ENCODE data around the gene DDX52.
"Not testable (repeated sequence)": the region's sequence is repeated elsewhere in the genome, so short reads cannot be mapped to it uniquely, and the experiment has no call there.

Gene DDX52

GRCh38 chr17:37650419-37651003 lies 7.3 kb upstream of the DDX52 start:
- H3K27ac ChIP-seq, result no peak overlapping the region
- TF ChIP-seq, protein P1, sequence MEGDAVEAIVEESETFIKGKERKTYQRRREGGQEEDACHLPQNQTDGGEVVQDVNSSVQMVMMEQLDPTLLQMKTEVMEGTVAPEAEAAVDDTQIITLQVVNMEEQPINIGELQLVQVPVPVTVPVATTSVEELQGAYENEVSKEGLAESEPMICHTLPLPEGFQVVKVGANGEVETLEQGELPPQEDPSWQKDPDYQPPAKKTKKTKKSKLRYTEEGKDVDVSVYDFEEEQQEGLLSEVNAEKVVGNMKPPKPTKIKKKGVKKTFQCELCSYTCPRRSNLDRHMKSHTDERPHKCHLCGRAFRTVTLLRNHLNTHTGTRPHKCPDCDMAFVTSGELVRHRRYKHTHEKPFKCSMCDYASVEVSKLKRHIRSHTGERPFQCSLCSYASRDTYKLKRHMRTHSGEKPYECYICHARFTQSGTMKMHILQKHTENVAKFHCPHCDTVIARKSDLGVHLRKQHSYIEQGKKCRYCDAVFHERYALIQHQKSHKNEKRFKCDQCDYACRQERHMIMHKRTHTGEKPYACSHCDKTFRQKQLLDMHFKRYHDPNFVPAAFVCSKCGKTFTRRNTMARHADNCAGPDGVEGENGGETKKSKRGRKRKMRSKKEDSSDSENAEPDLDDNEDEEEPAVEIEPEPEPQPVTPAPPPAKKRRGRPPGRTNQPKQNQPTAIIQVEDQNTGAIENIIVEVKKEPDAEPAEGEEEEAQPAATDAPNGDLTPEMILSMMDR (conservative IDR thresholded peaks at IDR 0.05), result peak; percentile 76
- TF ChIP-seq ZFX (IDR thresholded peaks at IDR 0.05), result no peak

GRCh38 chr17:37648555-37648954 lies 5.3 kb upstream of the DDX52 start:
- TF ChIP-seq ZFX (IDR thresholded peaks at IDR 0.05), result no peak
- TF ChIP-seq, protein P1 (conservative IDR thresholded peaks at IDR 0.05), result no peak
- no peak overlapping the region for H3K27ac ChIP-seq

DNA sequence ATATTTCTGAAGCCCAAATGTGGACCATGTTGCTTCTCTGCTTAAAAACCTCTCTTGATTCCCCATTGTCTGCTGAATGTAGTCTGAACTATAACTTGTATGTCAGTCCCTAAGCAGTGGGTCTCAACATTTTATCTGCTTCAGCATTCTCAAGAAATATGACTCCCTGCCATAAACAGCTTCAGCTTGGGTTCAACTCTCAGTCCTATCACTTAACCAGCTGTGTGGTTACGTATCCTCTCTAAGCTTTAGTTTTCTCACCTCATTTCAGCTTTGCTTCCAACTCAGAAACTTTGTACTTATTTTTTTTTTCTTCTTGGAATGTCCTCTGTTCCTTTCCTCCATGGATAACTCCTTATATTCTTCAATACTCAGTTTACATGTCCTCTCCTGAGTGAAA lies 4.6 kb upstream of the DDX52 start:
- TF ChIP-seq, protein P1 (conservative IDR thresholded peaks at IDR 0.05), result no peak

DNA sequence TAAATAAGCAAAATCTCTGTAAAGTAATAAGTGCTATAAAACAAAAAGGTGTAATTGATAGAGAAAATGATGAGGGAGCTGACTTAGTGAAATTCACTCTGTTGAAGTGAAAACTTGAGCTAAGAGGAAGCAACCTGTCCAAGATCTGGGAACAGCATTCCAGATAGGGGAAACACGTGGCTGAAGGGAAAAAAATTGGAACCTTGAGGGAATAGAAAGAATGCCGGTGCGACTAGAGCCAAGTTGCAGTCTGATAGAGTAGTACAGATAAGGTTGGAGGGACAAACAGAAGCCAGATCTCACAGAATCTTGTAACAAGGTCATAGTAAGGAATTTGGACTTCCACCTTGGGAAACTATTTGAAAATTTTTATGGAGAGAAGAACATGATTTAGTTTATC lies 623 bp upstream of the DDX52 start:
- H3K27ac ChIP-seq, result no peak overlapping the region
- TF ChIP-seq, protein P1 (conservative IDR thresholded peaks at IDR 0.05), result no peak
- no peak for TF ChIP-seq ZFX (IDR thresholded peaks at IDR 0.05)

More for the DNA sequence above, 4.6 kb upstream of the DDX52 start:
- H3K27ac ChIP-seq, result no peak overlapping the region

GRCh38 chr17:37642681-37643080 lies 565 bp downstream of the DDX52 start:
- peak overlapping the region; percentile 79 for H3K27ac ChIP-seq

GRCh38 chr17:37640015-37640414 lies 3.2 kb downstream of the DDX52 start:
- TF ChIP-seq ZFX (IDR thresholded peaks at IDR 0.05), result no peak
- H3K27ac ChIP-seq, result no peak overlapping the region

More at GRCh38 chr17:37642681-37643080, 565 bp downstream of the DDX52 start:
- TF ChIP-seq ZFX (IDR thresholded peaks at IDR 0.05), result no peak

- TF ChIP-seq, protein P1 (conservative IDR thresholded peaks at IDR 0.05), result no peak
- TF ChIP-seq ZFX (IDR thresholded peaks at IDR 0.05), result no peak
- H3K27ac ChIP-seq, result no peak overlapping the region
These were observed 5.3 kb downstream of the DDX52 start for GRCh38 chr17:37637956-37638355.

GRCh38 chr17:37616430-37616829 lies 26.8 kb downstream of the DDX52 start:
- H3K27ac ChIP-seq, result not testable (repeated sequence)

GRCh38 chr17:37614823-37615222 lies 28.4 kb downstream of the DDX52 start:
- TF ChIP-seq ZFX (IDR thresholded peaks at IDR 0.05), result no peak
- TF ChIP-seq, protein P1 (conservative IDR thresholded peaks at IDR 0.05), result no peak
- no peak overlapping the region for H3K27ac ChIP-seq
